ENCODE data around the gene CLDN11. TPM values are rescaled to one million over a fixed set of nuclear protein-coding genes. Genes with fewer than 3 reads are reported as not detected.

CLDN11 gene
- total RNA-seq, 1 experiment from 2014 or later, result 0.30 TPM

DNA sequence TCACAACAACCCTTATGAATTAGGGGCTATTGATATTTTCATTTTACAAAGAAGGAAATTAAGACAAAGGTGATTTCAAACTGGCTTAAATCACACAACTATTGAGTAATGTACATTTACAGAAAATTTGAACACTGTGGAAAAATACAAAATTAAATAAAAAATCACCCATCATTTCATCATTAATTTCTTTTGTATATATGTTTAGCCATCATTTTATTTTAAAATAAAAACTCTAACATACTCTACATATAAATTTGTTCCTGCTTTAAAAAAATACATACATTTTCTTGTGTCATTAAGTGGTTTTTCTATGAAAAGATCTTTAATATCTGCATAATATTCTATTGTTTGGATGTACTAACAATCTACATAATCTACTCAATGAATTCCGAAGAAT is 20.2 kb downstream of the CLDN11 start:
- no peaks in the 10 kb centered on the region for H3K4me1 ChIP-seq
- no peak overlapping the region for H3K27ac ChIP-seq
- no peak overlapping the region for H3K4me3 ChIP-seq
- H3K27me3 ChIP-seq, result no peaks in the 10 kb centered on the region
- H3K9me3 ChIP-seq (replicated peaks), result no peaks in the 10 kb centered on the region
- no peak for DNase-seq
- H3K36me3 ChIP-seq, result no peaks in the 10 kb centered on the region

DNA sequence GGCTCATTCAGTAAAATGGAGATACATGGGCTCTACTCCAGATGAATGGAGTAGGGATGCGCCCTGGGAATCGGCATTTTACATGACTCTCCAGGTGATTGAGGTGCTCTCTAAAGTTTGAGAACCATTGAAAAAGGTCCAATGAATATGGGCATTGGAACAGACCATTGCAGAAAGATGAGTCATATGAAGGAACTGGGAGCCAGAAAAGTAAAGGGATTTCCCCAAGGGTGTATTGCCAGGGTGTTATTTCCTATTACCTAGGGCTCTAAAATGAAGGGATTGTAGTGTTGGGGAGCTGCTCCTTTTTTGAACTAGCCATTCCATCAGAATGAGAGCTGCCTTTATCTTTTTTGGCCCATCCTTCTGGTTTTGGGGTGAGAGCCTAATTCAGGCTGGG is 21.7 kb downstream of the CLDN11 start:
- H3K4me3 ChIP-seq, result no peak overlapping the region
- no peak for DNase-seq

GRCh38 chr3:170441412-170441811 is 22.7 kb downstream of the CLDN11 start:
- no peak for DNase-seq
- H3K27ac ChIP-seq, result no peak overlapping the region
- H3K4me1 ChIP-seq, result no peaks in the 10 kb centered on the region
- H3K4me3 ChIP-seq, result no peak overlapping the region
- no peaks in the 10 kb centered on the region for H3K36me3 ChIP-seq
- no peaks in the 10 kb centered on the region for H3K27me3 ChIP-seq
- H3K9me3 ChIP-seq (replicated peaks), result no peaks in the 10 kb centered on the region

More for the DNA sequence above, 21.7 kb downstream of the CLDN11 start:
- no peaks in the 10 kb centered on the region for H3K36me3 ChIP-seq
- no peak overlapping the region for H3K27ac ChIP-seq
- no peaks in the 10 kb centered on the region for H3K27me3 ChIP-seq
- H3K9me3 ChIP-seq (replicated peaks), result no peaks in the 10 kb centered on the region
- no peaks in the 10 kb centered on the region for H3K4me1 ChIP-seq

DNA sequence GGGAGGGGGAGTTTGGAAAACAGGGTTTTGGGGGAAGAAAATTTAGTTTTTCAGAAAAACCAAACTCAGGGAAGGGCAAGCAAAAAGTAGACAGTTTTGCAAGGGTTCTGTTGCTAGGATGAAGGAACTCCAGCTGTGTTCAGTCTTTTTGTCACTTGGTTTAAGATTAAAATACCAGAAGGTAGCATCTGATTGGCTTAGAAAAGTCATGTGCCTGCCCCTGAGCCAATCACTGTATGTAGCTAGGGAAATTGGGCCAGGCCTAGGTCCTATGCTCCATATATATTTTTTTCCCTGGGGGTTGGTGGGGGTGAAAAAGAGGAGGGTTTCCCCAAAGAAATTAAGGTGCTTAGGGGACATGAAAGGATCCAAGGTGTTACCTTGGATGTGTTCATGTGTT is 24.3 kb downstream of the CLDN11 start:
- Histone ChIP-seq H3K4me1 (no peaks in the 10 kb centered on the region), H3K36me3 (no peaks in the 10 kb centered on the region), H3K9me3 (replicated peaks) (no peaks in the 10 kb centered on the region), H3K27ac (no peak overlapping the region), H3K4me3 (no peak overlapping the region), H3K27me3 (no peaks in the 10 kb centered on the region)
- no peak for DNase-seq

DNA sequence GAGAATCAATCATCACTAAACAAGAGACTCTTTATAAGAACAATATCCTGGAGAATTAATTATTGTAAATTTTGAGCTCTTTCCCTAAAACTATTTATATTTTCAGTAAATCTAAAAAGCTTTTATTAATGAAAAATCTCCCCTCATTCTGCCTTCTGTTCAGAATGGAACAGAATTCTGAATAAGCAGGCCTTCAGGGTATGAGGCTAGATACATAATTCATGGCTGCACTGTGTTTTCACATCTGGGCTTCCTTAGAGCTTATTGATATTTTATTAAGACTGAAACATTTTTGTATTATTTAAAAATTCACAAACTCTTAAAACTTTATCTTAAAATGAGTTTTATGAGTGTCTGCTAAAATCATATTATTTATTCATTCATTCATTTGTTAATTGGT is 24.8 kb downstream of the CLDN11 start:
- Histone ChIP-seq H3K9me3 (replicated peaks) (no peaks in the 10 kb centered on the region), H3K4me3 (no peak overlapping the region), H3K27me3 (no peaks in the 10 kb centered on the region), H3K4me1 (no peaks in the 10 kb centered on the region), H3K27ac (no peak overlapping the region), H3K36me3 (no peaks in the 10 kb centered on the region)
- no peak for DNase-seq

DNA sequence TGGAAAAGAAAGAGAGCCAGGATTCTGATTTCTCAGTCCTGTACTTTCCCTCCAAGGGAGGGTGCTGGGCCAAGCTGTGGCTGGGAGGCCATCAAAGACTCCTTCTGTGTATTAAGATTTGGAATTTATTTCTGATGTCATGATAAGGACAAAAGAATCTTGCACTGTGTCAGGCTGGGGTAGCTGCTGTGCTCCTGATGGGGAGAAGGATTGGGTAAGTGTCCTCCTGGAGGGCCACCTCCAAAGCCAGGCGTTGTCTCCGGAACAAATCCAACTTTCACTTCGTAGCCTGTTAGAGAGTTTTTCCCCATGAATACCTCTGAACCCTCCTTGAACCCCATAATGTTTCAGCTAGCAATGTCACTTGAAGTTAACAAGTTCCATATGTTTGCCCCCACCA is 29.9 kb downstream of the CLDN11 start:
- Histone ChIP-seq H3K27me3 (no peaks in the 10 kb centered on the region), H3K36me3 (no peaks in the 10 kb centered on the region), H3K4me1 (no peaks in the 10 kb centered on the region), H3K27ac (no peak overlapping the region), H3K9me3 (replicated peaks) (no peaks in the 10 kb centered on the region), H3K4me3 (no peak overlapping the region)
- no peak for DNase-seq

DNA sequence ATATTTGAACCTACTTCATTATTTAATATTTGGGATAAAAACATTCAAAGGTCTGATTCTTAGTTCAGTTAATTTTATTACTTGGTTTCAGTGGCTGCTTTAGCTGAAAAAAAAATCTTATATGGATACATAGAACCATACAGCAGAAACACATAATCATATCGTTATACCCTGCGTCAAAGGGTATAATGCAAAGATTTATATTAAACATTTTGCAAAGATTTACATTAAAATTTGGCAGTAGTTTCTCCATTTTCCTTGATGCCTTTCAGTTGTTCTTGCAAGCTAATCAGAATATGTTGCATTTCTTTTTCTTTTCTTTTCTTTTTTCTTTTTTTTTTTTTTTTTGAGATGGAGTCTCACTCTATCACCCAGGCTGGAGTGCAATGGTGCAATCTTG is 31.4 kb downstream of the CLDN11 start:
- Histone ChIP-seq H3K27me3 (no peaks in the 10 kb centered on the region), H3K4me1 (no peaks in the 10 kb centered on the region), H3K36me3 (no peaks in the 10 kb centered on the region), H3K27ac (no peak overlapping the region), H3K9me3 (replicated peaks) (no peaks in the 10 kb centered on the region), H3K4me3 (no peak overlapping the region)
- no peak for DNase-seq

DNA sequence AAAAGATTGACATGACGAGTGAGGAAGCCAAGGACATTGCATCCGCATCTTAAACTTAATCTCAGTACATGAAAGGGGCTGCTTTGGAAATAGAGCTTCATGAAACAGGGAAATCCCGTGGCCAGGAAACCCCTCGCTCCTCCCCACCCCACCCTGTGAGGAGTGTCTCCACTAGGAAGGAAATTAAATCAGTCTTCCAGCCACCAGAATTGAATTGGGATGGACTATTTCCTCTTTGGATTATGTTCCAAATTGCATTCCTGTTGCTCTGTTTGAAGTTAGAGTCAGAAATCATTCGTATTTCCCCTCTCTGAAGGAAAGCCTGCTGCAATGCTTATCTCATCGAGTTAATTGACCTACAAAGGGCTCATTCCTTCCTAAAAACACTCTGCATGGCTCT is 35.8 kb downstream of the CLDN11 start:
- Histone ChIP-seq H3K9me3 (replicated peaks) (no peaks in the 10 kb centered on the region), H3K27ac (no peak overlapping the region), H3K4me3 (no peak overlapping the region), H3K4me1 (no peaks in the 10 kb centered on the region), H3K36me3 (no peaks in the 10 kb centered on the region), H3K27me3 (no peaks in the 10 kb centered on the region)
- no peak for DNase-seq

DNA sequence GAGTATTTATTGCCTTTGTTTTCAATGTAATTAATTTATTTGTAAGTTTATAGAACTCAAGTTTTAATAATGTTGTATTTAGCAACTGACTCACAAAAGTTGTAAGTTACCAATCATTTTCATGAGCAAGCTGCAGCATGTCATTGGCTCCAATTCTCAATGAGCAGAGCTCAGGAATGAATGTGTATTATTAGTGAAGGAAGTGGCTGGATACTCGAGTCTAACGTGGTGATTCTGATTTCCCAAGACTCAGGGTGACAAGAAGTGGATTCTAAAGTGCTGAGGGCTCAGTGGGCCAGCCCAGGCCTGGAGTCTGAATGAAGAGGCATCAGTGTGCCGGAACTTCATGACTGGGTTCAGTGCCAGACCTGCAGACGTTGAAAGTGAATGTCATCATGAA is 39.6 kb downstream of the CLDN11 start:
- Histone ChIP-seq H3K4me3 (no peak overlapping the region), H3K4me1 (no peaks in the 10 kb centered on the region), H3K9me3 (replicated peaks) (no peaks in the 10 kb centered on the region), H3K27me3 (no peaks in the 10 kb centered on the region), H3K36me3 (no peaks in the 10 kb centered on the region), H3K27ac (no peak overlapping the region)
- DNase-seq, result no peak

- Histone ChIP-seq H3K9me3 (replicated peaks) (no peaks in the 10 kb centered on the region), H3K27me3 (no peaks in the 10 kb centered on the region), H3K4me1 (no peaks in the 10 kb centered on the region; the same call in 1 of the 2 replicates), H3K4me3 (no peak overlapping the region), H3K36me3 (no peaks in the 10 kb centered on the region), H3K27ac (no peak overlapping the region)
- DNase-seq, result no peak
Observed at GRCh38 chr3:170463011-170463410, 44.3 kb downstream of the CLDN11 start.

DNA sequence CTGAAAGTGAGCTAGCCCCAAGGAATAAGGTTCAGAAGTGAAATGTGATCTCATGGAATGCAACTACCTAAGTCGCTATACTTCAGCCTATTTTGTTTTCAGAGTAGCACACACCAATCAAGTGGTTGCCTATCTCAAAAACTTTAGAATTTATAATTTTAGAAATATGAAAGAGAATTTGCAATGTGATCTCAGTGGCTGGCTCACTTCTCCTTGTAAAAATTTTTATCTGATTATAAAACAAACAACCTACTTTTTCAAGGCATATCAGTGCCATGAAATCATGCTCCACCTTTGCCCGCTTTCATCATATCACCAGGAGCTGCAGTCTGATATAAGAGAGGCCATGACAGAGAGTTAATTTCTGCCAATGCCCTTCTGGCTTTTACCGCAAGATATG is 47.3 kb downstream of the CLDN11 start:
- no peaks in the 10 kb centered on the region for H3K27me3 ChIP-seq
- no peaks in the 10 kb centered on the region; the same call in 1 of the 2 replicates for H3K4me1 ChIP-seq
- H3K4me3 ChIP-seq, result no peak overlapping the region
- no peaks in the 10 kb centered on the region for H3K9me3 ChIP-seq (replicated peaks)
- no peak overlapping the region for H3K27ac ChIP-seq
- no peaks in the 10 kb centered on the region for H3K36me3 ChIP-seq
- DNase-seq, result no peak

DNA sequence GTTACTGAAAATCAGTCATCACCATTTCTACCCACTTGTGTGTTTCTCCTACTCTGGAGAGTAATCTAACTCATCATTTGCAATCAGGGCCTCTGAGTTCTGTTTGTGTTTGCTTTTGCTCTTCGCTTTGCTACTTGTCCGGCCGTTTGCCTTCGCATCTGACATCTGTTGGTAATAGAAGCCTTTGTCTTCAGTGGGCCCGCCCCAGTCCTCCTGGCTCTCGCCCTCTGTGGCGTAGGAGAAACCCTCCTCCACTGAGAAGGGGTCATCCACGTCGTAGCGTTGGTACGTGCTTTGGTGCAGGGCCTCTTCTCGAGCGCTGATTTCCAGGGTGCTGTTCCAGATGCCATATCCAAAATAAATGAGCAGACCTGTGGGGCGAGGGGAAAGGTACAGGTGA is 48.3 kb downstream of the CLDN11 start:
- Histone ChIP-seq H3K4me3 (no peak overlapping the region), H3K36me3 (no peaks in the 10 kb centered on the region), H3K9me3 (replicated peaks) (no peaks in the 10 kb centered on the region), H3K27me3 (no peaks in the 10 kb centered on the region), H3K27ac (no peak overlapping the region), H3K4me1 (no peaks in the 10 kb centered on the region; the same call in 1 of the 2 replicates)
- no peak for DNase-seq

DNA sequence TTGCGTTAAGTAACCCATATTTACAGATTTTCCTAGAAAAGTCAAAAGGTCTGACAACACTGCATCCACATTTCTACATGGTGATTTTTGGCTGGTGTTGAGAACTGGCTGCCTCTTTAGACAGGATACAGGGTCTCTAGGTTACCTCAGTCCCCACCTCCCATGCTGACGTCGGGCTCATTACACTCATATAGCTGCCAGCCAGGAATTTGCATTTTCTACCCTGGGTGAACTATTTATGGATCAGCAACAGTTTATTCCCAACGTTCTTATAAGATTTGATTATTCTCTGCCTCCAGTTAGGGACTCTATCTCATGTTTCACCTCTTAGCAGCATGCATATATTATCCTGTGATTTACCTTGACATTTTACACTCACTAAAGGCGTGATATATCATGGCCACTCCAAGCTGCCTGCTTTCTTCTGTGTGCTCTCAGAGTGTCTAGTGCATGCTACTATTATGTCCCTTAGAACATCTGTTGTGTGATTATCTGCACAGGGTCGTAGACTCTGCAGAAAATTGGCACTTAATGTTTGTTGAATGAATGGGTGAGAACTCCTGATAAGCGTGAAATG is 49.0 kb downstream of the CLDN11 start:
- no peak for DNase-seq
- Histone ChIP-seq H3K4me1 (no peaks in the 10 kb centered on the region; the same call in 1 of the 2 replicates), H3K27me3 (no peaks in the 10 kb centered on the region), H3K4me3 (no peak overlapping the region), H3K36me3 (no peaks in the 10 kb centered on the region), H3K9me3 (replicated peaks) (no peaks in the 10 kb centered on the region), H3K27ac (no peak overlapping the region)

GRCh38 chr3:170469151-170470062 is 50.7 kb downstream of the CLDN11 start:
- Histone ChIP-seq H3K4me3 (no peak overlapping the region), H3K4me1 (no peaks in the 10 kb centered on the region; the same call in 1 of the 2 replicates), H3K9me3 (replicated peaks) (no peaks in the 10 kb centered on the region), H3K27me3 (no peaks in the 10 kb centered on the region), H3K27ac (no peak overlapping the region), H3K36me3 (no peaks in the 10 kb centered on the region)
- no peak for DNase-seq

- H3K9me3 ChIP-seq (replicated peaks), result no peaks in the 10 kb centered on the region
- no peaks in the 10 kb centered on the region; the same call in 1 of the 2 replicates for H3K4me1 ChIP-seq
- no peak overlapping the region for H3K27ac ChIP-seq
- no peaks in the 10 kb centered on the region for H3K27me3 ChIP-seq
- no peaks in the 10 kb centered on the region for H3K36me3 ChIP-seq
- no peak overlapping the region for H3K4me3 ChIP-seq
- DNase-seq, result peak in 1 of 2 experiments; percentile 19
Observed at GRCh38 chr3:170470063-170471016, 51.7 kb downstream of the CLDN11 start.

All from SJCRH30 (cell line).